Measurements from ENCODE around the gene G6PD. TPM values are rescaled to one million over a fixed set of nuclear protein-coding genes. Genes with fewer than 3 reads are reported as not detected.

G6PD gene
- polyA plus RNA-seq, 2 of the 4 experiments (the other 2 are of a cell fraction): 692 to 1,409 TPM

DNA sequence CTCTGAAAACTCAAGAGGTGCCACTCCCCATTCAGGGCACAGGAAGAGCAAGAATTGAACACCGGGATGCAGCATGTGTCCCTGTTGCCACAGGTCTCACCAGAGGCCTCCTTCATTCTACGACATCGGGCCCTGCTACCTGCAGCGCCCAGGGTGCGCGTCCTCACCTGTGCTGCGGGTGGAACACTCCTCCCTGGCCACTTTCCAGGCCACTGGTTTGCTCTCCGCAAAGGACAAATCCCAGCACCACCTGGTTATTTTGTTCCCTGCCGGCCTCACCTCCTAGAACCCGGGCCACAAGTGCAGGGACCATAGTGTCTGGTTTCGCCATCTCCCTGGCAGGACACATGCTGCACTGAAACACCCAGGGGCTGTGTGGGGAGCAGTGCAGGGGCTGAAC is 16.4 kb downstream of the G6PD start (continued):
- TF ChIP-seq, protein P1, sequence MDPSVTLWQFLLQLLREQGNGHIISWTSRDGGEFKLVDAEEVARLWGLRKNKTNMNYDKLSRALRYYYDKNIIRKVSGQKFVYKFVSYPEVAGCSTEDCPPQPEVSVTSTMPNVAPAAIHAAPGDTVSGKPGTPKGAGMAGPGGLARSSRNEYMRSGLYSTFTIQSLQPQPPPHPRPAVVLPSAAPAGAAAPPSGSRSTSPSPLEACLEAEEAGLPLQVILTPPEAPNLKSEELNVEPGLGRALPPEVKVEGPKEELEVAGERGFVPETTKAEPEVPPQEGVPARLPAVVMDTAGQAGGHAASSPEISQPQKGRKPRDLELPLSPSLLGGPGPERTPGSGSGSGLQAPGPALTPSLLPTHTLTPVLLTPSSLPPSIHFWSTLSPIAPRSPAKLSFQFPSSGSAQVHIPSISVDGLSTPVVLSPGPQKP (IDR thresholded peaks at IDR 0.05; ENCODE audit: low read depth, low read length): no peak
- TF ChIP-seq CBX2 (IDR thresholded peaks at IDR 0.05; ENCODE audit: borderline replicate concordance, low read depth) (no peak), ZFP36 (IDR thresholded peaks at IDR 0.05; ENCODE audit: borderline replicate concordance, partially characterized antibody) (no peak), ZNF302 (CRISPR knock-in tag; IDR thresholded peaks at IDR 0.05) (no peak), NR3C1 (IDR thresholded peaks at IDR 0.05) (no peak), FOXS1 (CRISPR knock-in tag; IDR thresholded peaks at IDR 0.05) (no peak)

DNA sequence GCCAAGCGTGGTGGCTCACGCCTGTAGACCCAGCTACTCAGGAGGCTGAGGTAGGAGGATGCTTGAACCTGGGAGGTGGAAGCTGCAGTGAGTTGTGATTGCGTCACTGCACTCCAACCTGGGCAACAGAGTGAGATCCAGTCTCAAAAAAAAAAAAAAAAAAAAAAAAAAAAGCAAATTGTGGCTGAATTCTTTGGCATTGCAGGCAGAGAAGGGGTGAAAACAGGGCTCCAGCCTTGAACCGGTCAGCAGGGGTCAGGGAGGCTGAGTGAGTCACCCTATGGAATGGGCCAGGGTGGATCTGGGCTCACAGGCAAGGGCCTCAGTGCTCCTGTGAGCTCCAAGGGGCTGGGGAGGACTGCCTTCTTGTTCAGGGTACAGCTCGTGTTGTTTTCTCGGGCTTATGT is 17.4 kb downstream of the G6PD start:
- 68% methylated on average over 6 of the region's 6 CpGs for WGBS (ENCODE audit: missing lambda C conversion rate)
- DNase-seq (ENCODE audit: low read depth in 1 of 2, low spot score in 1 of 2) (peak in 1 of 2 experiments; percentile 80), FAIRE-seq (no peak)

More for the DNA sequence above, 17.4 kb downstream of the G6PD start:
- H3K4me2 ChIP-seq: no peak overlapping the region
- ATAC-seq: peak; percentile 15 to 16; a peak in 5 of 6 replicates
- TF ChIP-seq HEYL (CRISPR knock-in tag; IDR thresholded peaks at IDR 0.05): no peak
- no peak for TF ChIP-seq MAZ (IDR thresholded peaks at IDR 0.05; ENCODE audit: borderline replicate concordance, low read depth, low read length)
- TF ChIP-seq EHF (CRISPR knock-in tag; IDR thresholded peaks at IDR 0.05): no peak
- peak; percentile 75 to 89 for TF ChIP-seq CEBPB (IDR thresholded peaks at IDR 0.05)
- TF ChIP-seq NPAS2 (CRISPR knock-in tag; IDR thresholded peaks at IDR 0.05; ENCODE audit: borderline replicate concordance): no peak
- 0 out of 2 replicates have a peak, but pooled peaks have one; percentile 16 for TF ChIP-seq FOSL2 (IDR thresholded peaks at IDR 0.05)
- peak; percentile 53; the same call in 1 of the 2 replicates for TF ChIP-seq FOSL2 (CRISPR knock-in tag; IDR thresholded peaks at IDR 0.05)
- no peak for TF ChIP-seq JUNB (IDR thresholded peaks at IDR 0.05)
- no peak for TF ChIP-seq MAFK (IDR thresholded peaks at IDR 0.05; ENCODE audit: partially characterized antibody)
- TF ChIP-seq FOSB (CRISPR knock-in tag; IDR thresholded peaks at IDR 0.05): no peak
- no peak for TF ChIP-seq EHMT2 (IDR thresholded peaks at IDR 0.05; ENCODE audit: low read depth)
- TF ChIP-seq, protein P1 (IDR thresholded peaks at IDR 0.05; ENCODE audit: low read depth, low read length): no peak
- no peak for TF ChIP-seq JUN (IDR thresholded peaks at IDR 0.05)
- TF ChIP-seq, protein P2, sequence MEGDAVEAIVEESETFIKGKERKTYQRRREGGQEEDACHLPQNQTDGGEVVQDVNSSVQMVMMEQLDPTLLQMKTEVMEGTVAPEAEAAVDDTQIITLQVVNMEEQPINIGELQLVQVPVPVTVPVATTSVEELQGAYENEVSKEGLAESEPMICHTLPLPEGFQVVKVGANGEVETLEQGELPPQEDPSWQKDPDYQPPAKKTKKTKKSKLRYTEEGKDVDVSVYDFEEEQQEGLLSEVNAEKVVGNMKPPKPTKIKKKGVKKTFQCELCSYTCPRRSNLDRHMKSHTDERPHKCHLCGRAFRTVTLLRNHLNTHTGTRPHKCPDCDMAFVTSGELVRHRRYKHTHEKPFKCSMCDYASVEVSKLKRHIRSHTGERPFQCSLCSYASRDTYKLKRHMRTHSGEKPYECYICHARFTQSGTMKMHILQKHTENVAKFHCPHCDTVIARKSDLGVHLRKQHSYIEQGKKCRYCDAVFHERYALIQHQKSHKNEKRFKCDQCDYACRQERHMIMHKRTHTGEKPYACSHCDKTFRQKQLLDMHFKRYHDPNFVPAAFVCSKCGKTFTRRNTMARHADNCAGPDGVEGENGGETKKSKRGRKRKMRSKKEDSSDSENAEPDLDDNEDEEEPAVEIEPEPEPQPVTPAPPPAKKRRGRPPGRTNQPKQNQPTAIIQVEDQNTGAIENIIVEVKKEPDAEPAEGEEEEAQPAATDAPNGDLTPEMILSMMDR (IDR thresholded peaks at IDR 0.05): no peak
- no peak for TF ChIP-seq ZFP36 (IDR thresholded peaks at IDR 0.05; ENCODE audit: borderline replicate concordance, partially characterized antibody)
- TF ChIP-seq, protein P3, sequence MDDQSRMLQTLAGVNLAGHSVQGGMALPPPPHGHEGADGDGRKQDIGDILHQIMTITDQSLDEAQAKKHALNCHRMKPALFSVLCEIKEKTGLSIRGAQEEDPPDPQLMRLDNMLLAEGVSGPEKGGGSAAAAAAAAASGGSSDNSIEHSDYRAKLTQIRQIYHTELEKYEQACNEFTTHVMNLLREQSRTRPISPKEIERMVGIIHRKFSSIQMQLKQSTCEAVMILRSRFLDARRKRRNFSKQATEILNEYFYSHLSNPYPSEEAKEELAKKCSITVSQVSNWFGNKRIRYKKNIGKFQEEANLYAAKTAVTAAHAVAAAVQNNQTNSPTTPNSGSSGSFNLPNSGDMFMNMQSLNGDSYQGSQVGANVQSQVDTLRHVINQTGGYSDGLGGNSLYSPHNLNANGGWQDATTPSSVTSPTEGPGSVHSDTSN (IDR thresholded peaks at IDR 0.05): peak; percentile 82
- no peak for TF ChIP-seq POLR2AphosphoS2 (conservative IDR thresholded peaks at IDR 0.05; ENCODE audit: low read length)
- TF ChIP-seq KDM5A (IDR thresholded peaks at IDR 0.05): no peak
- no peak for TF ChIP-seq TP53 (CRISPR knock-in tag; IDR thresholded peaks at IDR 0.05)
- TF ChIP-seq CBX8 (IDR thresholded peaks at IDR 0.05): no peak
- TF ChIP-seq MYC (IDR thresholded peaks at IDR 0.05; ENCODE audit: borderline replicate concordance, low read length): no peak
- TF ChIP-seq, protein P4, sequence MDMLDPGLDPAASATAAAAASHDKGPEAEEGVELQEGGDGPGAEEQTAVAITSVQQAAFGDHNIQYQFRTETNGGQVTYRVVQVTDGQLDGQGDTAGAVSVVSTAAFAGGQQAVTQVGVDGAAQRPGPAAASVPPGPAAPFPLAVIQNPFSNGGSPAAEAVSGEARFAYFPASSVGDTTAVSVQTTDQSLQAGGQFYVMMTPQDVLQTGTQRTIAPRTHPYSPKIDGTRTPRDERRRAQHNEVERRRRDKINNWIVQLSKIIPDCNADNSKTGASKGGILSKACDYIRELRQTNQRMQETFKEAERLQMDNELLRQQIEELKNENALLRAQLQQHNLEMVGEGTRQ (IDR thresholded peaks at IDR 0.05): no peak
- no peak for TF ChIP-seq BHLHE40 (IDR thresholded peaks at IDR 0.05; ENCODE audit: low read depth, low read length)
- TF ChIP-seq HOXB13 (CRISPR knock-in tag; IDR thresholded peaks at IDR 0.05; ENCODE audit: low read depth): no peak
- no peak for TF ChIP-seq RNF2 (IDR thresholded peaks at IDR 0.05; ENCODE audit: borderline replicate concordance, low read depth)
- no peak for TF ChIP-seq PHF8 (IDR thresholded peaks at IDR 0.05; ENCODE audit: borderline replicate concordance, low read depth)
- H3K4me3 ChIP-seq: no peak overlapping the region
- peak overlapping the region; percentile 48 to 98; a peak in 4 of 6 replicates for H3K27ac ChIP-seq
- CTCF ChIA-PET: no interaction called here
- peaks cover 91% of the 10 kb centered on the region for H3K4me1 ChIP-seq
- H3K9me3 ChIP-seq: no peaks in the 10 kb centered on the region
- POLR2A ChIA-PET: interaction anchor here (1.3 to 1.8 kb wide), 2 partner anchors 12 to 14 kb away, joined by 5 to 7 read pairs; no protein-coding TSS in a partner anchor

All from A549 (cell line).